IMR-90 (cell line): ENCODE results near the gene FSD1L. TPM values are rescaled to one million over a fixed set of nuclear protein-coding genes. Genes with fewer than 3 reads are reported as not detected.

Experiments
- ATAC-seq: fragments of 200-7000 bp; cut with Tn5 transposase; 2 replicates; pipeline ENCODE4 v1.9.1; 2020; ENCODE audit warnings: low read depth, mild to moderate bottlenecking, moderate library complexity
- BruUV-seq: library from RNA; stranded (reverse); fragments of 400-500 nt; replicated peaks from 2 replicates; lab custom pipeline; 2021; lab: Mats Ljungman, UMichigan
- CTCF ChIA-PET: fragments of 300-600 bp; formaldehyde crosslinking; extraction: SDS; loops from one replicate; lab custom pipeline; 2021; ENCODE audit warnings: antibody characterized with exemption; lab: Yijun Ruan, JAX
- POLR2A ChIA-PET: fragments of 300-600 bp; sonication (Branson Sonifier 250); formaldehyde crosslinking; loops from one replicate; lab custom pipeline; 2022; ENCODE audit warnings: antibody characterized with exemption; ENCODE audit not compliant: unreplicated experiment; lab: Charles Lee
- DNase-seq: peaks from one replicate; pipeline ENCODE4 v3.0.0; 2013
- H2AFZ ChIP-seq: replicated peaks from 2 replicates; pipeline ENCODE3; 2013; ENCODE audit warnings: low read length, mild to moderate bottlenecking; ENCODE audit not compliant: poor library complexity
- H2AK5ac ChIP-seq: 2 replicates; pipeline ENCODE4 v1.6.1; 2013; ENCODE audit warnings: low read depth, low read length, inconsistent platforms
- H2AK9ac ChIP-seq: replicated peaks from 2 replicates; pipeline ENCODE3; 2013; ENCODE audit warnings: mild to moderate bottlenecking, low read depth, low read length, moderate library complexity; ENCODE audit not compliant: poor library complexity
- H2BK120ac ChIP-seq: 2 replicates; pipeline ENCODE4 v1.6.1; 2013; ENCODE audit warnings: low read depth, low read length, inconsistent platforms
- H2BK15ac ChIP-seq: 3 replicates; pipeline ENCODE4 v1.6.1; 2013; ENCODE audit warnings: low read depth, low read length, inconsistent platforms
- H2BK20ac ChIP-seq: 2 replicates; pipeline ENCODE4 v1.6.1; 2013; ENCODE audit warnings: low read depth, mild to moderate bottlenecking, inconsistent platforms, low read length, moderate library complexity
- H2BK5ac ChIP-seq: 2 replicates; pipeline ENCODE4 v1.6.1; 2013; ENCODE audit warnings: mild to moderate bottlenecking, low read depth, low read length, inconsistent platforms; ENCODE audit not compliant: poor library complexity, severe bottlenecking
- H3K14ac ChIP-seq: replicated peaks from 2 replicates; pipeline ENCODE4 v1.6.1; 2013; ENCODE audit warnings: low read depth, low read length, inconsistent platforms
- H3K18ac ChIP-seq: 2 replicates; pipeline ENCODE4 v1.6.1; 2013; ENCODE audit warnings: low read depth, low read length, control low read depth
- H3K23ac ChIP-seq: 2 replicates; pipeline ENCODE4 v1.6.1; 2013; ENCODE audit warnings: low read depth, low read length, inconsistent platforms
- H3K27ac ChIP-seq: 2 replicates; pipeline ENCODE4 v1.5.1; 2013; ENCODE audit warnings: mild to moderate bottlenecking, control low read depth, low read length; ENCODE audit not compliant: insufficient read depth
- H3K27me3 ChIP-seq: 2 replicates; pipeline ENCODE4 v1.6.1; 2013; ENCODE audit warnings: low read length; ENCODE audit not compliant: control insufficient read depth, insufficient read depth
- H3K36me3 ChIP-seq: 2 replicates; pipeline ENCODE4 v1.6.1; 2013; ENCODE audit warnings: low read length, mixed read lengths; ENCODE audit not compliant: control insufficient read depth, insufficient read depth
- H3K4ac ChIP-seq: 2 replicates; pipeline ENCODE4 v1.6.1; 2013; ENCODE audit warnings: low read depth, low read length, inconsistent platforms
- H3K4me1 ChIP-seq: 2 replicates; pipeline ENCODE4 v1.6.1; 2013; ENCODE audit warnings: low read length, mixed read lengths; ENCODE audit not compliant: control insufficient read depth, insufficient read depth
- H3K4me2 ChIP-seq: 2 replicates; pipeline ENCODE4 v1.6.1; 2013; ENCODE audit warnings: low read depth, mild to moderate bottlenecking, control low read depth, low read length, moderate library complexity
- H3K4me3 ChIP-seq: 2 replicates; pipeline ENCODE4 v1.5.1; 2013; ENCODE audit warnings: low read depth, mild to moderate bottlenecking, control low read depth, low read length, moderate library complexity; ENCODE audit not compliant: insufficient read depth
- H3K56ac ChIP-seq: 2 replicates; pipeline ENCODE4 v1.6.1; 2013; ENCODE audit warnings: low read length, inconsistent platforms; ENCODE audit not compliant: insufficient read depth; ENCODE audit errors: extremely low read depth
- H3K79me1 ChIP-seq, 2 experiments: 2 replicates each; pipeline ENCODE4 v1.6.1; 2013; ENCODE audit warnings: low read length in 2 of 2, inconsistent platforms in 1 of 2, low read depth in 1 of 2
- H3K9ac ChIP-seq: 2 replicates; pipeline ENCODE4 v1.6.1; 2013; ENCODE audit warnings: low read depth, low read length, control low read depth
- H3K9me1 ChIP-seq: 2 replicates; pipeline ENCODE4 v1.6.1; 2013; ENCODE audit warnings: low read length, inconsistent platforms; ENCODE audit not compliant: insufficient read depth
- H3K9me3 ChIP-seq: 2 replicates; pipeline ENCODE4 v1.6.1; 2013; ENCODE audit warnings: low read length; ENCODE audit not compliant: control insufficient read depth, insufficient read depth
- H4K20me1 ChIP-seq: 2 replicates; pipeline ENCODE4 v1.6.1; 2013; ENCODE audit warnings: low read length, inconsistent platforms; ENCODE audit not compliant: insufficient read depth
- H4K5ac ChIP-seq: 2 replicates; pipeline ENCODE4 v1.6.1; 2013; ENCODE audit warnings: mild to moderate bottlenecking, low read depth, low read length, control low read depth
- H4K8ac ChIP-seq, 2 experiments: 2 replicates each; pipeline ENCODE4 v1.6.1; 2013; ENCODE audit warnings: low read depth in 2 of 2, low read length in 2 of 2, control low read depth in 1 of 2, inconsistent platforms in 1 of 2
- H4K91ac ChIP-seq: 2 replicates; pipeline ENCODE4 v1.6.1; 2013; ENCODE audit warnings: low read depth, low read length, inconsistent platforms; ENCODE audit not compliant: insufficient read depth
- CEBPB ChIP-seq: IDR thresholded peaks from 2 replicates; pipeline ENCODE4 v1.6.1; 2012; ENCODE audit warnings: low read depth, low read length, improper control_type of control experiment
- CHD1 ChIP-seq: IDR thresholded peaks from 2 replicates; pipeline ENCODE4 v1.6.1; 2012; ENCODE audit warnings: low read depth, low read length, improper control_type of control experiment
- FOS ChIP-seq: fragments of 150-350 bp; IDR thresholded peaks from 2 replicates; pipeline ENCODE4 v1.6.1; 2016; ENCODE audit warnings: low read depth, low read length
- MAFK ChIP-seq: IDR thresholded peaks from 2 replicates; pipeline ENCODE4 v1.6.1; 2012; ENCODE audit warnings: low read depth, low read length, improper control_type of control experiment
- POLR2A ChIP-seq: IDR thresholded peaks from 2 replicates; pipeline ENCODE4 v1.6.1; 2012; ENCODE audit warnings: mild to moderate bottlenecking, low read depth, low read length
- RAD21 ChIP-seq: IDR thresholded peaks from 2 replicates; pipeline ENCODE4 v1.6.1; 2012; ENCODE audit warnings: low read length, improper control_type of control experiment
- WGBS, 2 experiments: methylation state at CpG; one replicate each; pipeline versions ENCODE4 v1.1.5 to v1.1.7; 2013; ENCODE audit warnings: missing lambda C conversion rate in 2 of 2; ENCODE audit not compliant: insufficient read length in 1 of 2; ENCODE audit errors: extremely low coverage in 2 of 2; 5-methylcytosine and 5-hydroxymethylcytosine counted together
- dilution Hi-C: fragments of 300-500 bp; cut with HindIII; formaldehyde crosslinking; loops from one replicate; pipeline ENCODE4 v1.14.3; 2018; ENCODE audit warnings: low sequenced_read_pairs; ENCODE audit not compliant: unreplicated experiment
- in situ Hi-C: fragments of 300-500 bp; cut with MboI; formaldehyde crosslinking; loops from 3 replicates; pipeline ENCODE4 v1.14.3; 2019; ENCODE audit warnings: low sequenced_read_pairs, inconsistent platforms, mixed read lengths
- intact Hi-C: fragments of 100-400 bp; cut with micrococcal nuclease; formaldehyde crosslinking; loops from 2 replicates; pipeline ENCODE4 v1.10.0; 2022
- polyA plus RNA-seq, 3 experiments: library from polyadenylated mRNA; depleted of rRNA; stranded (reverse); fragments of >200 nt; gene quantifications; 2 replicates each; pipeline ENCODE4 v1.2.3, GENCODE V29; 2012; ENCODE audit warnings: low replicate concordance in 1 of 3
- total RNA-seq: library from RNA; depleted of rRNA; stranded (reverse); fragments of >200 nt; gene quantifications from 2 replicates; pipeline ENCODE4 v1.2.3, GENCODE V29; 2012
- TF ChIP-seq, protein P1 (sequence below): fragments of 150-350 bp; IDR thresholded peaks from 2 replicates; pipeline ENCODE4 v1.6.1; 2016; ENCODE audit warnings: low read depth, mild to moderate bottlenecking, low read length, moderate library complexity, borderline replicate concordance

FSD1L gene
- total and polyA plus RNA-seq, 2 of the 4 experiments (the other 2 are of a cell fraction) = 1.4 to 2.9 TPM

DNA sequence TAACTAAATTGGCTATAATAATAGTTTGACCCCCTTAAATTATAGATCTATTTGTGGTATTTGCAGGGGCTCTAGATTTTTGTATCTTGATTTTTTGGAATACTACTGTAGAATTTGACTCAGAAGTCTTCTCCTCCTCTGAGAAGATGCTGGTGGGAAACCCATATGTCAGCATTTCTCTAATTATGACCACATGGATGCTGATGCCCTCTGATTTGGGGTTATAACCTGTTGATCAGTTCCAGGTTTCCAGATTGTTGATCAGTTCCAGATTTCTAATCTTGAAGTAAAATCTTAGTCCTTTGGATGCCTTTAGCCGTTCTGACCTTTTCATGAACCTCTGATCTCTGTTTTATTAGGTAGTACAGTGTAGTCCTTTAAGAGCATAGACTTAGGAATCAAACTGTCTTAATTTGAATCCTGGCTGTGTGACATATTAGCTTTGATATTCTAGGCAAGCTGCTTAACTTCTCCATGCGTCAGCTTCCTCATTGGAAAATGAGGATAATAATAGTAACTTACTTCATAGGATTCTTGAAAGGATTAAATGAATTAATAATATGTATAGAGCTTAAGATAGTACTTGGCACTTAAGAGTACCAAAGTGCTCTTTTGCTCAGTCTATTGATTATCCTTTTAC lies 8.1 kb downstream of the FSD1L start:
- intact Hi-C loops (no loop called here), in situ Hi-C loops (no loop called here), dilution Hi-C loops (no loop called here)
- CTCF ChIA-PET = interaction anchor here (0.5 kb wide), 1 partner anchor 24 kb away, joined by 4 read pairs; no protein-coding TSS in a partner anchor
- Histone ChIP-seq H3K56ac (no peak overlapping the region), H3K4me2 (no peak overlapping the region), H3K36me3 (peaks cover 5% of the 10 kb centered on the region; the same call in 1 of the 2 replicates), H2BK20ac (no peak overlapping the region), H4K8ac (no peak overlapping the region), H3K4me3 (no peak overlapping the region), H2BK15ac (no peak overlapping the region), H3K9ac (no peak overlapping the region), H3K79me1 (peaks cover 42 to 55% of the 10 kb centered on the region in 2 experiments), H2AK5ac (no peak overlapping the region), H2BK120ac (no peak overlapping the region), H3K4ac (no peak overlapping the region), H4K20me1 (peaks cover 43% of the 10 kb centered on the region), H3K9me1 (peaks cover 7% of the 10 kb centered on the region; the same call in 1 of the 2 replicates), H3K4me1 (peaks cover 6% of the 10 kb centered on the region), H3K23ac (no peak overlapping the region), H3K18ac (no peak overlapping the region), H2BK5ac (no peak overlapping the region), H4K5ac (no peak overlapping the region), H3K27ac (no peak overlapping the region), H4K91ac (no peak overlapping the region), H3K27me3 (no peaks in the 10 kb centered on the region), H2AFZ (no peak overlapping the region), H2AK9ac (no peak overlapping the region), H3K14ac (no peak overlapping the region), H3K9me3 (peaks cover 5% of the 10 kb centered on the region; the same call in 1 of the 2 replicates)
- ATAC-seq (no peak), DNase-seq (no peak)
- TF ChIP-seq POLR2A (no peak), RAD21 (no peak), MAFK (peak; percentile 68), CEBPB (no peak), FOS (no peak), CHD1 (no peak)
- TF ChIP-seq, protein P1, sequence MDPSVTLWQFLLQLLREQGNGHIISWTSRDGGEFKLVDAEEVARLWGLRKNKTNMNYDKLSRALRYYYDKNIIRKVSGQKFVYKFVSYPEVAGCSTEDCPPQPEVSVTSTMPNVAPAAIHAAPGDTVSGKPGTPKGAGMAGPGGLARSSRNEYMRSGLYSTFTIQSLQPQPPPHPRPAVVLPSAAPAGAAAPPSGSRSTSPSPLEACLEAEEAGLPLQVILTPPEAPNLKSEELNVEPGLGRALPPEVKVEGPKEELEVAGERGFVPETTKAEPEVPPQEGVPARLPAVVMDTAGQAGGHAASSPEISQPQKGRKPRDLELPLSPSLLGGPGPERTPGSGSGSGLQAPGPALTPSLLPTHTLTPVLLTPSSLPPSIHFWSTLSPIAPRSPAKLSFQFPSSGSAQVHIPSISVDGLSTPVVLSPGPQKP = no peak
- BruUV-seq = no TSS peak
- POLR2A ChIA-PET = no interaction called here
- WGBS, 2 experiments = no CpG with 5 or more reads among the region's 2 CpGs
